HG03439 (cell line): ENCODE results near the gene DCAF11.

Experiments
- ATAC-seq: cut with Tn5 transposase; IDR thresholded peaks from one replicate; pipeline ENCODE4 v1.9.1; 2021; ENCODE audit warnings: mild to moderate bottlenecking, moderate library complexity; ENCODE audit not compliant: unreplicated experiment

The DCAF11 gene

DNA sequence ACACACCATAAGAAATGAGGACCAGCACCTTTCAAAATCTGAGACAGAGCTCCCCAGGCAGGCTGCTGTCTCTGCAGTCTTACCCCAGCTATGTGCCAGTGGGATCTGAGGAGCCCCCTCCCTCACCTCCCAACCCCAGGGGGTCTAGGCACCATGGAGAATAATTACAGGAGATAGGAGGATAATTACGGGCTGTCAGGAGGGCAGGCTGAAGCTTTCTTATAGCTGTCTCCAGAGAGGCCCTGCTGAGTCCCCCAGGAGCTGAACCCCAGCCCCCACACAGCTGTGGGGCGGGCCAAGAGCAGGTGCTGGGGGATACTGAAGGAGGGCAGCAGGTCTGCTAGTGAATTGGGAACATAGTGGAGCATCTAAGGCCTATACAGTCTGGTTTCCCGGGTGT is 36.4 kb upstream of the DCAF11 start:
- no peak for ATAC-seq

GRCh38 chr14:24079491-24080141 is 35.0 kb upstream of the DCAF11 start:
- no peak for ATAC-seq

DNA sequence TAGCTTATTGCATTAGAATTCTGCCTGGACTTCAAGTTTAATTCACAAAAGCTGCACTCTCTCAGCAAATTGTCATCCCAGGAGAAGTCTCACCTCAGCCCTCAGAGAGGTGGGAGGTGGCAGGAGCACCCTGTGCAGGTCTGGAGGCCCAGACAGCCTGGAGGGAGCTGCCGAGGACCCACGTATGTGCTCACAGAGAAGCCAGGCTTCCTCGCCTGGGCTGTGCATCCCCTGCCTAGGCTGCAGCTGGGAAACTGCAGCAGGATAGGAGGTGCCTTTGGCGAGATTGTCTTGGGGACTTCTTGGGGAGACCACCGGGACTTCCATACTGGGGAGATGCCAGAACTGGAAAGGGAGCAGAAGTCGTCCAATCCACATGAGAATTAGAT is 34.4 kb upstream of the DCAF11 start:
- no peak for ATAC-seq

GRCh38 chr14:24080888-24081738 is 33.5 kb upstream of the DCAF11 start:
- peak; percentile 84 for ATAC-seq

DNA sequence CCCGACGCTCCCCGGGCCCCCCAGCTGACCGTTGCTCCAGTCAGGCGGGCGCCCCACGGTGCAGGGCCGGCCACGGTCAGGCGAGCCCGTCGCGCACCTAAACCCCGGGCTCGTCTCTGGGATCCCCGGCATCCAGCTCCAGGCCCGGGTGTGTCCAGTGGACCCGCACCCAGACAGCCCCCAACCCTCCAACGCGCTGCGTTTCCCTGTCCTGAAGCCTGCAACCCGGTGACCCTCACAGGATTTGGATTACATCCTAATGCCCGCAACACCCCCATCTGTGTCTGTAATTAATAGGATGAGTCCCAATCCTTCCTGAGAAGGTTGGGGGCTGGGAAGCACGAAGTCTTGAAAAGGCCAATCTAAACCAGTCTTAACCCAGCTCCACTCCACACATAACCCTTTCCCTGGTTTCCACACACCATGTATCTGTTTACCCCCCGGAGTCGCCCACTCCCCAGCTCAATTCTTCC is 32.8 kb upstream of the DCAF11 start:
- ATAC-seq: no peak

GRCh38 chr14:24082411-24083080 is 32.0 kb upstream of the DCAF11 start:
- no peak for ATAC-seq

- no peak for ATAC-seq
These were observed 31.1 kb upstream of the DCAF11 start for GRCh38 chr14:24083462-24083861.

DNA sequence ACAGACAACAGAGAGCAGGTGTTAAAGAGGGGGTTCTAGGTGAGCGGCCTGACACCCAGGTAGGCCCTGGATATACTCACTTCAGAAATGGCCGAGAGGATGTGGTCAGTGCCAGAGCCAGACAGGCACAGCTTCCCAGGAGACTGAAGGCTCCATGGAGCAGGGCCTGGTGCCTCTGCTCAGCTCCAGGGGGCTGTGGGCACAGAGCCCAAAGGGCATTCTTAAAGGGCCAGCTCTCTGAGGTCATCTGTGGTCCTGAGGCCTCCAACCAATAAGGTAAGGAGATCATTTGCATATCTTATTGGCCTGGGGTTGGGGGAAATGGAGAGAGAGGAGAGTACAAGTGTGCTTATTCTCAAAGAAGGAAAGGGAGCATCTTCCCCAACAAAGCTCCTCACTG is 30.1 kb upstream of the DCAF11 start:
- no peak for ATAC-seq

- no peak for ATAC-seq
These were observed 29.4 kb upstream of the DCAF11 start for GRCh38 chr14:24085215-24085614.

DNA sequence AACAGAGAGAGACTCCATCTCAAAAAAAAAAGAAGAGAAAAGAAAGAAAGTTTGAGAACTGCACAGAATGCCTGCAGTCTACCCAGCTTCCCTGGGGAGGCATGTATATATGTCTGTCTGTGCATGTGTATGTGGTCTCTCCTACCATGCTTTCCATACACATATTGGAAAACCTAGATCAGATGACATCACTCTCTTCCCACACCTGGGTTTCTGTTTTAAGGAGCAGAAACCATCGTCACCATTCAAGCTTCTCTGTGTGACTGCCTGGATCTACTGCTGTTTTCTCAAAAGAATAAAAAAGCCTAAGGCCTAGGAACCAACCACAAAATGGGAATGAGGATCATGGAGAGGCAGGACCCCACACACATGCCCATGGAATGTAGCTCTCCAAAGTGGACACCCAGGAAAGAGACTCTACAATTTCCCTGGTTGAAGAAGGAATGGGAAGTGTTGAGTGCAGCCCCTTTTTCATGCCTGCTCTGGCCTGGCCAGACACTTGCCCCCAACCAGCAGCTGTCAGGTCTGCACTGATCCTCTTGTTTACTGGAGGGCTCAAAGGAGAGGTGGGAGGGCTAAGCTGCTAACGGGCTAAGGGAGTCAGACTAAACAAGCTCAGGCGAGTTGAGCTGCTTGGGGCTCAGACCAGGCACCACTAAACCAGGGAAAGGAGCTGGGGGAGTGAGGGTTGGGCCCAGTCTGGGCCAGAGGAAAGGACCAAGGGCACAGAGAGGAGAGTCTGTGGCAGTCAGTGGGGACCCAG is 28.2 kb upstream of the DCAF11 start:
- ATAC-seq: no peak

DNA sequence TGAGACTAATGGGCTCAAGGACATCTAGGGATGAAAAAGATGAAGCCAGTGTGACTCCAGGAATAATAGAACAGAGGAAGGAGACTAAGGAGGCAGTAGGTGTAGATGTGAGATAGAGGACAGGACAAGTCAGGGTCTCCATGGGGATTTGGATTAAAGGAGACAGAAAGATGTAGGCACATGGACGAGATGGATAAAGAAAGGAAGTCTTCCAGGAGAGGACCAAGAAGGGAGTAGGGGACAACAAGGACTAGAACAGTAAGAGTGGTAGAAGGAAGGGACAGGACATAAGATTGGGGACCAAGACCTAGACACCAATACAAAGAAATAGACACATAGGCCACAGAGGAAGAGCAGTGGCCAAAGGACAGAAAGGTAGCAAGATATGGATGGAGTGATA is 27.6 kb upstream of the DCAF11 start:
- ATAC-seq: no peak

GRCh38 chr14:24088095-24088494 is 26.5 kb upstream of the DCAF11 start:
- ATAC-seq: no peak

GRCh38 chr14:24089890-24090289 is 24.7 kb upstream of the DCAF11 start:
- ATAC-seq: no peak

DNA sequence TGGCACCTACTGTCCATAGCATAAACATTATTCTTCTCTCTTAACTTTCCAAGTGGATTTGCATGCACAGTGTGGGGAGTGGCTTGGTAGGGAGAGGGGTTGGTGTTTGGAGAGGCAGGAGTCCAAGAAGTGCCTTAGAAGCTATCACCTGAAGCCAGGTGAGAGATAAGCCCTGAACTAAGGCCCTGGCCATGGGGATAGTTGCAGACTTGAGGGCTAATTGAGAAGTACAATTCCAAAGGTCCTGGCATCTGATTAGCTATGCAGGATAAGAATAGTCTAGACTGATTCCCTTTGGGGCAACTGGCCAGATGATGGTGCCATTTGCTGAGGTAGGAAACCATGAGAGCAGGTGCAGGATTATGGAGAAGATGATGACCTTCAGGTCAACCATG is 22.5 kb upstream of the DCAF11 start:
- ATAC-seq: no peak

DNA sequence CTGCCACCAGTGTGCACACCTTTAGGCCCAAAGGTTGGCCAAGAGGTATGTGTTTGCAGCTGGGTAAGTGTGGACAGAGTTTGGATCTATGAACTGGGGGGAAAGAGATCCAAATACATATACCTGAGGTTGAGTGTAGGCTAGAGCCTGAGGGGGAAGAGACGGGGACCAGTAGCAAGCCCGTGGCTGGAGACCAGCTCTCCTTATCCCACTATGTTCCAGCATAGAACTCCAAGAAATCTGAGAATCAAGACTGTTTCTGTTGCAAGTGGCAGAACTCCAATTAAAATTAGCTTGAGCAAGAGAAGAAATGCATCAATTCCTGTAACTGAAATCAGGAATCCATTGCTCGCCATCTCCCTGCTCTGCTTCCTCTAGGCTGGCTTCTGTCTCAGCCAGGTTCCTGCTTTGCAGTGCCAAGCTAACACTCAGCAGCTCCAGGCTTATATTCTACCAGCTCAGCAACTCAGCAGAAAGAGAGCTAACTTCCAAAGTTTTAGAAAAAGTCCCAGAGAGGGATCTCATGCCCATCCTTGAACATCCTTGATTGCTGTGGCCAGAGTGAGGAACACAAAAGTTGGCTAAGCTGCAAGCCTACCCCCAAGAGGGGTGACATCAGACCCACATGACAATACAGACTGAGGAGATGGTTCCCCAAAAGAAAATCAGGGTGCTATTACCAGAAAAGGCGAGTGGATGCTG is 21.9 kb upstream of the DCAF11 start:
- ATAC-seq: no peak

GRCh38 chr14:24093207-24093900 is 21.2 kb upstream of the DCAF11 start:
- no peak for ATAC-seq

- peak; percentile 53 for ATAC-seq
These were observed 20.4 kb upstream of the DCAF11 start, which contains the start of gene PCK2 for GRCh38 chr14:24093901-24094840. Gene PCK2 (plus strand): TSS chr14:24094311. CDS start chr14:24094406, 95 bp downstream.

DNA sequence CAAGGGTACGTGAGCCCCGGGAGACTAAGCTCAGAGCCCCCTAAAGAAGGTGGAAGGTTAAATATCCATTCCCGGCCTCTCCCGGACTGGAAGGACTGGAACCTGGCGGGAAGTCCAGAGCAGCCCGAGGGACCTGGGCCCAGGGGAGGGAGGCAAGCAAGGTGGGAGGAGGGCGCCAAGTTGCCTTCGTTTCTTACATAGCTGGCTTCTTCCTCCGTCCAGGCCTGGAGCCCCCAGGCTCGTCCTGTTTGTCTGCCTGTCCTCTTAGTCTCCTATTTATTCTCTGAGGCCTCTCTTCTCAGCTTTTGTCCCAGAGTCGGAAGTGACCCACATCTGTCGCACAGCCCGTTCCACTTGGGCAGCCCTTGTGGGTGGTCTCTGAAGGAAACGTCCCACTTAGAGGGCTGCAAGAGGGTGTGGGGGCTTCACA is 19.7 kb upstream of the DCAF11 start:
- no peak for ATAC-seq
